Activated CD8-positive, alpha-beta memory T cell treated with anti-CD3 and anti-CD28 coated beads for 36 hours (primary cell): ENCODE results near the gene DTL. TPM values are rescaled to one million over a fixed set of nuclear protein-coding genes. Genes with fewer than 3 reads are reported as not detected.

ENCODE experiments used
- CTCF ChIA-PET: fragments of 350-600 bp; sonication (Branson Sonifier 250); formaldehyde crosslinking; loops from one replicate; lab custom pipeline; 2021; ENCODE audit warnings: antibody characterized with exemption; lab: Charles Lee
- POLR2A ChIA-PET: fragments of 350-600 bp; sonication (Branson Sonifier 250); formaldehyde crosslinking; loops from one replicate; lab custom pipeline; 2021; ENCODE audit warnings: antibody characterized with exemption; lab: Charles Lee
- total RNA-seq, 2 experiments: library from RNA; stranded (reverse); gene quantifications; one replicate each; pipeline ENCODE4 v1.2.3, GENCODE V29; 2021

The DTL gene
- total RNA-seq, 2 experiments from 2014 or later, result 89.7 to 95.0 TPM

DNA sequence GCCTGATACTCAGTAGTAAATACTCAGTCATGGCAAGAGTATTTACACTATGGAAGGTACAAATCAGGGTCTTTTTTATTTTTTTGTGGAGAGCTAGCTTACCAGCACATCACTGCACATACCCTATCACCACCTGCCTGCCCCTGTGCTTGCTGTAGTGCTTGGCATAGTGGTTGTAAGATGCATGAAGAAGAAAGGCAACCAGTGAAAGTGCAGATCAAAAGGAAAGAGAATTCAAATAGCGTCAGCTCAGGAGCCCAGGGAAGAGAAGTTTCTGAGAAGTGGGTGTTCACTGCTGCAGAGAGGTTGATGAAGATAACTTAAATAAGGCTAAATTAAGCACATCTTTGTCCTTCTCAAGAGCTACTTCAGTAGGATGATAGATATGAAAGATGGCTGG is 76.0 kb downstream of the DTL start:
- CTCF ChIA-PET, result interaction anchor here (1.6 kb wide), 1 partner anchor 68 kb away, joined by 3 read pairs; no protein-coding TSS in a partner anchor
- POLR2A ChIA-PET, result no interaction called here

DNA sequence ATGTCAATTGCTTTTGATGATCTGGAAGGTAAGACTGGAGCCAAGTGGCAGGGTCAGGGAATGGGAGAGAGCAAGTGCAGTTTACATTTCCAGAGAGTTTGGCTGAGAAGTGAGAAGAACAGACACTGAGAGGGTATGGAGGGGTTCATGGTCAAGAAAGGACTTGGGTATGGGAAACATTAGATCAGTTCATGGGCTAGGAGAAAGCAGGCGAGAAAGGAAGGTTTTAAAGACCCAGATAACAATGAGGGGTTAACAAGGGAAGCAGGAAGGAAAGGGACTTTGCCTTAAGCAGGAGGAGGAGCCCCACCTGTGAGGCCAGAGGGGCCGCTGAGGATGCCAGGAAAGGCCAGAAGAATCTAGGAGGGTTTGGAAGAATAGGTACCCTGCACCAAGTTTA is 78.2 kb downstream of the DTL start:
- ChIA-PET CTCF (no interaction called here), POLR2A (no interaction called here)

DNA sequence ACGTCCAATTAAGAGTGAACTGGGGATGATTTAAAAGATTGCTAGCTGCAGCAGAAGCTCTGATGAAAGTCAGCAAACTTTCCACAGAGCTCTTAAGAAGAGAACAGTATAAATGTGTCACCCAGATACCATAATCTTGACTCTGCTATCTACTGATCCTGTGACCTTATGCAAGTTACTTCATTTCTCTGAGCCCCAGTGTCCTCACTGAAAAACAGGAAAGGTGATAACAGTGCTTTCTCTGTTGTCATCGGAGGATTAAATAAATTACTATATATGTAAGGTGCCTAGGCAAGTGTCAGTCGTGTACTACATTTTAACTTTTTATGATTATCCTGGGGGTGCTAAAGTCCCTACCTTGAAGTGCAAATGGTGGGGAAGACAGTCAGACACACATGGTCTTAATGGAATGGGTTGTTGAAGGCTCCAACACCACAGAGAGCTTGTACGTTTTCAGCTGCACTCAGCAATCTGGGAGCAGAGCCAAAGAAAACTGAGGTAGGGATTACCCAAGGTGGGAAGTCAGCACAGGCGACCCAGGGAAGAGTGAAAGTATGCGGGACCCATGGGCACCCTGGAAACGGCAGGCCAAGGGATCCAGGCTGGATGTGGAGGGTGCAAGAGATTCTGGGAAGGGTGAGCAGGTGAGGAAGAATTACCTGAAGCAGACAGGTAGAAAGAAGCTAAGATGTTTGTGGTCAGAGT is 82.8 kb downstream of the DTL start:
- ChIA-PET CTCF (interaction anchor here (1.2 kb wide), 1 partner anchor 10 kb away, joined by 3 read pairs; no protein-coding TSS in a partner anchor), POLR2A (interaction anchor here (0.6 kb wide), 2 partner anchors 40 to 539 kb away, joined by 3 read pairs; partner anchors contain the start of gene SLC30A1)

DNA sequence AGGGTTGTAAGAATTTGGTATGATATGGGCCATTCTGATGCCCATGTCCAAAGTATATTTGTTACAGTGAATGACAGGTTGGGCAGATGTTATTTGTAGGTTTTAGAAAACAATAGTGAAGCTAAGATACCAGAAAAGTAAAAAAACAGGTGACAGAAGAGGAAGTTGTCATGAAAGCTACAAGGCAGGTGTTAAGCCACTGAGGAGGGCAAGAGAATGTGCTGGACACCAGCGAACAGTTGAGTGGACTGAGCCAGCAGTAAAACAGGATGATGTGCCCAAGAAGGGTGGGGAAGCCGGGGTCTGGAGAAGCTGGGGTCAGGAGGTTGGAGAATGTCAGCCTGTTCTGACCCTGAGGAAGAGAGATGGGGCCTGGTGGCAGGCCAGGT is 83.3 kb downstream of the DTL start:
- CTCF ChIA-PET, result interaction anchor here (1.2 kb wide), 1 partner anchor 9 kb away, joined by 3 read pairs; no protein-coding TSS in a partner anchor
- POLR2A ChIA-PET, result interaction anchor here (0.6 kb wide), 2 partner anchors 41 to 540 kb away, joined by 3 read pairs; partner anchors contain the start of gene SLC30A1

DNA sequence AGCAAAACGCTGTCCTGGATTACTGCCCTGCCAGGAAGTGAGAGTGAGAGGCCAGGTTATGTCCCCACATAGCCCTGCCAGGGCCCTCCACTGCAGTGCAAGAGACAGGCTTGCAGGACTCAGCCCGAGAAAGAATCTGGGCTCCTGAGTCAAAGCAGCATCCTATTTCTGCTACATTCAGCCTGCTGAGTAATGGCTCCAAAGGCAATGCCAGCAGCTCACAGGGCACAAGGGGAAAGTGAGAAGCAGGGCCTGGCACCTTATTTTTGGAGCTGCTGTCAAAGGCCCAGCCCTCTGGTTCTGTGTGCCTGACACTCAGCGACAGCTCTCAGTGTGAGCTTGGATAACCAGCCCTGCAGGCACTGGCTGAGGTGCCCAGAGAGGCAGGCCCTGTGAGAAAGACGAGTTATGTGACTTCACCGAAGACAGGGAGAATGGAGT is 83.9 kb downstream of the DTL start:
- ChIA-PET CTCF (no interaction called here), POLR2A (no interaction called here)

DNA sequence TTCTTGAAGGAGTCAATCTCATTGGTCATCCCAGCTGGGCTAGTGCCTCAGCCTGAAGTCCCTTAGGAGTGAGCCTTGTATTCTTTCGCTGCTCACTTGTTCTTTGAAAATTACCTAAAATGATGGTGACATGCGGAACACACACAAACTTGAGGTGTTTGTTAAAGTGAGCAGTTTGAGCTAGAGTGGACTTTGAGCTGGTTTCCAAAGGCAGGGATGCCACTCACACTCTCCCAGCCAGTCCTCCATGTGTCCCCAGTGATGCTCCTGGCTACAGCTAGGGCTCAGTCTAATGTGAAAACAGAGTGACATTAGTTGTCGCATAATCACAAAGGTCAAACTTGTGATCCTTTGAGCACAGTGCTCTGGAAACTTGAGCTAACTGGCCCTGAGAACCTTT is 84.3 kb downstream of the DTL start:
- POLR2A ChIA-PET, result no interaction called here

DNA sequence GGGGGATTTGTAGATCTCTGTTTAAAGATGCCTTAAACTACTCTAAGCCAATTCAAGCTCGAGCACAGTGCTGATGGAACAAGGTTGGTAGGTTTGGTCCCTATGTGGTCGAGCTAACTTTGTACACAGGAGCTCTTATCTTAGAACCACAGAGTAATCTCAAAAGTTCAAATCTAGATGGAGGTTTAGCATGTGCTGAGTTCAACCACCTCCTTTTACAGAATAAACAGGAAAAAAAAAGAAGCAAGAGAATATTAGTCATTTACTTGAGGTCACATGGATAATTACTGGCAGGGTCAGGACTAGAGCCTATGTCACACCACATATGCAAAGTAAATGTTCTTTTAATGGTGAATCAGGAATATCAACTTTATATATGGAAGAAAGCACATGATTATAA is 86.2 kb downstream of the DTL start:
- ChIA-PET CTCF (no interaction called here), POLR2A (interaction anchor here (0.6 kb wide), 1 partner anchor 12 kb away, joined by 7 read pairs; no protein-coding TSS in a partner anchor)

More for the DNA sequence above, 84.3 kb downstream of the DTL start:
- CTCF ChIA-PET, result no interaction called here

DNA sequence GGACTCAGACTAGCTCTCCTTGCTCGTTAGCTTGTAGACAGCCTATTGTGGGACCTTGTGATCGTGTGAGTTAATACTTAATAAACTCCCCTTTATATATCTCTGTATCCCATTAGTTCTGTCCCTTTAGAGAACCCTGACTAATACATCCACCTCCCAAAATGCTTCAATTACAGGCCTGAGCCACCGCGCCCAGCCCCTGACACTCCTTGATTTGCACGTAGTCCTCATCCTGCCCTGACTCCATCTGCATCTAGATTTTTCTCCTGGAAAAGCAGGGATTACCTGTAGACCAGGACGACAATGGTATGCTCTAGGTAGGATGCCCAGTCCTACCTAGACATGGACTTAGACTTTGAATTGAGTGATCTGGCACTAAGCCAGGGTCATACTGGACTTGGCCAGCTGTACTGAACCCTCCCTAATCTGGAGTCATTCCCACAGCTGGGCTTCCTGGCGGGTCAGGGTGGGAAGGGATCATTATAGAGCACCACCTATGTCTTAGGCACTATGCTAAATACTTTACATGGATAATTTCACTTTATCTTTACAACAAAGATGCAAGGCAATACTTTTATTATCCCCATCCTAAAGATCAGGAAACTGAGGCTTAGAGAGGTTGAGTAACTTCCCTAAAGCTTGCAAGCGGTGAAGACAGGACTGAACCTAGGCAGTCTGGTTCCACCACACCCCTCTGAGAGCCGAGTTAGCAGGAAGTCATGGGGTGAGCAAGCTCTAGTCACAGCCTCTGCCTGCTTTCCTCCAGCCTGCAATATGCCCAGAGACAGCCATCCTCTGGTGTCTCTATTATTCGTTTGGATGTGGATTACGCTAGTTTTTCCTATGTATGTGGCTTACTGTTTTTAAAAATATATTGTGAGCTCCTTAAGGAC is 89.4 kb downstream of the DTL start:
- ChIA-PET POLR2A (interaction anchor here (0.6 kb wide), 1 partner anchor 166 kb away, joined by 4 read pairs; no protein-coding TSS in a partner anchor), CTCF (interaction anchor here (1.0 kb wide), 1 partner anchor 243 kb away, joined by 3 read pairs; no protein-coding TSS in a partner anchor)

DNA sequence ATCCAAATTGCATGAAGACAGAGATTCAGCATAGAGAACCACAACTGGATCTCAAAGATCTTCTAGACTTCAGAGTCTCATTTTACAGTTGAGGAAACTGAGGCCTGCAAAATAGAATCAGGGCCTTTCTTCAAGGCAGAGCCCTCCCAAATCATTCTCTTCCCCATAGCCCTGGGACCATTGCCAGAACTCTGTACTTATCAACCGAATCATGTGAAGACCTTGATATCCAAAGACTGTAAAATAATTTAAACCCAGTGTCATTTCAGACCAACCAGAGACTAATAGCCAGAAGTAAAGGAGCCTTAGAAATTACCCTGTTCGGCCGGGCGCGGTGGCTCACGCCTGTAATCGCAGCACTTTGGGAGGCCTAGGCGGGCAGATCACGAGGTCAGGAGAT is 90.1 kb downstream of the DTL start:
- CTCF ChIA-PET, result interaction anchor here (1.0 kb wide), 1 partner anchor 242 kb away, joined by 3 read pairs; no protein-coding TSS in a partner anchor

DNA sequence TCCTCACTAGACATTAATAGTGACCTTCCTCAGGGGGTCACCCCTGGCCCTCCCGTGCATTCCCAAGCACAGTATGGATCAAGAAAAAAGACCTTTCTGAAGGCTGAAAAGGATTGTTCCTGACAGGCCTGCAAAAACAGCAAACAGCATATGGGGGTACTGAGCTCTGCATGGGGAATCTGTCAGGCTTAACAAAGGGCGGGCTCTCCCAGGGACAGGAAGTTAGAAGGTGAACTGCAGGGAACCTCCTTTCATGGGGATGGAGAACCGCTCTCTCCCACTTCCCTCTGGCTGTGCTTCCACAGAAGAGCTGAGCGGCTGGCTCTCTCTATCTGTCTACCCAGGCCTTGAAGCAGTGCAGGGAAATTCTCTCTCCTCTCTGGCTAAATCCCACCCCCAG is 91.7 kb downstream of the DTL start:
- POLR2A ChIA-PET, result interaction anchor here (0.7 kb wide), 2 partner anchors 28 to 224 kb away, joined by 6 to 7 read pairs; no protein-coding TSS in a partner anchor
- CTCF ChIA-PET, result no interaction called here

More for the DNA sequence above, 90.1 kb downstream of the DTL start:
- POLR2A ChIA-PET, result no interaction called here

DNA sequence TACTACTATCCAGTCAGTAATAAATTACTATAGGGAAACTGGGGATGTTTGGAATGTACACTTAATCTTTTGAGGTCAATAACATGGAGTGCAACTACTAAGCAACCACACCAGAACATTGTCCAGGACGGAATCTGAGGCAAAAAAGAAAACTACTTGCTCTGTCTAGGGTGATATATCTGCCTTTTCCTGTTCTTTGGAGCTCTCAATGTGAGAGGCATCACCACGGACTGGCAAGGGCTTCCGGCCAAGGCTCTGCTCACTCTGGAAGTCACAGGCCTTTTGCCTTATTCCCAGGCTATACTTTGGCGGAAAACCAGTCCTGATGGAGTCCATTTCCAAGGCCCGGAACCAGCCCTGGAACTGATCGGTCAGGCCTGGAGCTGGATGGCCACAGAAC is 94.2 kb downstream of the DTL start:
- POLR2A ChIA-PET, result no interaction called here
- CTCF ChIA-PET, result no interaction called here

DNA sequence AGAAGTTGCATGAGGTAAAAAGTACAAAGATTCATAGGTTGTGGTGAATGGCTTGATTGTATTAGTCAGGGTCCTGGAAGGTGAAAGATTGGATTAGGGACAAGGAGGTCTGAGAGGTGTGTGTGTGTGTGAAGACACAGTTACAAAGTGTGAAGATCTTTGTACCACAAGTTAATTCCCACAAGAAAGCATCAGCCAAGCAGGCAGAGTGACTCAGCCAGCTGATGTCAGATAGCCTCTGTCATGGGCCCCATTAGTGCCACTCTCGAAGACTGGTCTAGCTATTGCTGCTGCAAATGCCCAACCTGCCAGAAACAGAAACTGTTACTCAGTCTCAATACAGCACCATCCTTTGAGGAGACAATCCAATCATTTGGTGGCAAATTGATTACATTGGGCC is 96.5 kb downstream of the DTL start:
- ChIA-PET CTCF (interaction anchor here (0.7 kb wide), 1 partner anchor 323 kb away, joined by 3 read pairs; no protein-coding TSS in a partner anchor), POLR2A (no interaction called here)

DNA sequence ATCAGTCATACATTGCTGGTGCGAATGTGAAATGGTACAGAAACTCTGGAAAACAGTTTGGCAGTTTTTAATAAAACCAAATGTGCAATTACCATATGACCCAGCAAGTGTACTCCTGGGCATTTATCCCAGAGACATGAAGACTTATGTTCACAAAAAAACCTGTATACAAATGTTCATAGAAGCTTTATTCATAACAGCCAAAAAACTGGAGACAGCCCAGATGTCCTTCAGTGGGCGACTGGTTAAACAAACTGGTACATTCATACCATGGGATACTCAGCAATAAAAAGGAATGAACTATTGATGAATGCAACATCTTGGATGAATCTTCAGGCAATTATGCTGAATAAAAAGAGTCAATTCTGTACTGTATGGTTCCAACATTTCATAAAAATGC is 97.8 kb downstream of the DTL start:
- ChIA-PET POLR2A (no interaction called here), CTCF (no interaction called here)

DNA sequence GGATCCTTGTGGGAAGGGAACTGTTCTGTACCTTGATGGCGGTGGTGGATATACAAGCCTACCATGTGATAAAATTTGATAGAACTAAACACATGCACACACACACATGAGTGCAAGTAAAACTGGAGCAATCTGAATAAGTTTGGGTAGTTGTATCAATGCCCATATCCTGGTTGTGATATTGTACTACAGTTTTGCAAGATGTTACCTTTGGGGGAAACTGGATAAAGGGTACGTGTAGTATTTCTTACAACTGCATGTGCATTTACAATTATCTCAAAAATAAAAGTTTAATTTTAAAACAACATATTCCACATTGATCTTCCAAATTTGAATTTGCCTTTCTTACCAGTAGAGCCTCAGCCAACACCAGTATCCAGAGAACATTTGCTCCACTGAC is 99.6 kb downstream of the DTL start:
- ChIA-PET CTCF (no interaction called here), POLR2A (no interaction called here)

DNA sequence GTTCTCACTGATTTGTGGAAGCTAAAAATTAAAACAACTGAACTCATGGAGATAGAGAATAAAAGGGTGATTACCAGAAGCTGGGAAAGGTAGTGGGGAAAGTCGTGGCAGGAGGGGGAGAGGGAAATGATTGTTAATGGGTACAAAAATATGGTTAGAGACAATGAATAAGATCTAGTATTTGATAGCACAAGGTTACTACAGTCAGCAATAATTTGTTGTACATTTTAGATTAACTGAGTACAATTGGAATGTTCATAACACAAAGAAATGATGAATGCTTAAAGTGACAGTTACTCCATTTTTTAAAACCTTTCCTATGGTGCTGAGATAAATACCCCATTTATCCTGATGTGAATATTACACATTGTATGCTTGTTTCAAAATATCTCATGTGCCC is 102.3 kb downstream of the DTL start:
- ChIA-PET CTCF (no interaction called here), POLR2A (no interaction called here)

DNA sequence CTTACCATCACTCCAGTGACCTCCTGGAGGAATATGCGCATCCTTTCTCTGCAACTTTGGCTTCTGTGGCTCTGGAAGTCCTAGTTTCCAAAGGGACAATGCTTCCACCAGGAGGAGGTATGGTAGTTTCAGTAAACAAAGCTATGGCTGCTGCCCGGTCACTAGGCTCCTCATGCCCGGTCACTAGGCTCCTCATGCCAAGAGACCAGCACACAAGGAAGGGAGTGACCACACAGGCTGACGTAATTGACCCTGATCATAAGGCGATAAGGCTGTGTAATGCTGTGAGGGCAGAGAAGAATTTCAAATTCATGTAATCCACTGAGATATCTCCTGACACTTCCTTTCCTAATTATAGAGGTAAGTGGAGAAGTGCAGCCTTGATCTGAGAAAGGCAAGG is 102.9 kb downstream of the DTL start:
- ChIA-PET POLR2A (no interaction called here), CTCF (no interaction called here)

DNA sequence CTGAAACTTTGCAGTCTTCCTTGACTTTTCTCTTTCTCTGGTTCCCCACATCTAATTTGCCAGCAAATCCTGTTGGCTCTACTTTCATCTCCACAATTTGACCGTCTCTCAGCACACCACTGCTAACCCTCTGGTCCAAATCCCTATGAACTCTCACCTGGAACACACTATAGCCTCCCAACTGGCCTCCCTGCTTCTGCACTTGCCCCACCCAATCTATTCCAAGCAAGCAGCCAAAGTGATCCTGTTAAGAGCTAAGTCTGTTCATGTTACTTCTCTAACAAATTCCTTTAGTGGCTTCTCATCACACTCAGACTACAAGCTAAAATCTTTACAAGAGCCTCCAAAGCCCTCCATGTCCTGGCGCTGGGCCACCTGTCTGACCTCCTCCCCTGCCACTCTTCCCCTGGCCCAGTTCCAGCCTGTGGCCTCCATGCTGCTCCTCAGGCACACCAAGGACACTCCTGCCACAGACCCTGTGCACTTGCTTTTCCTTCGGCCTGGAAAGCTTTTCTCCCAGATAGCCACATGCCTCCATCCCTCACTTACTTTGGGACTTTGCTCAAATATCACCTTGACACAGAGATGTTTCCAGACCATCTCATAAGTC is 104.1 kb downstream of the DTL start:
- POLR2A ChIA-PET, result no interaction called here
- CTCF ChIA-PET, result no interaction called here

DNA sequence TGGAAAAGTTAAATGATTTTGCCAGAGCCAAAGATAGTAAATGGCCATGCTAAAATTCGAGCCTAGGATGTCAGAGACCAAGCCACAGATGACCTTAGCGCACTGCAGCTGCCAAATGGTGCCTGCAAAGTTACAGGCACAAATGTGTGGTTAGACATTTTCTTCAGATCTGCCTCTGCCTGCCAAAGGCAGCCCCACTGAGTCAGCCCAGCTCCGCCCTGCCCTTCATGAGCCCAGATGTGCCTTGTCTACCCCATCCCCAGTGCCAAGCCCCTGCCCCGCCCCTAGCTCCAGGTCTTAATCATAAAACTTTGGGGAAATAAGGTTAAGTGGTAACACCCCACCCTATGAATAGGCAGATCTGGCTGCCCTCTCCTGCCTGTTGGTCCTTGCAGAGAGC is 105.9 kb downstream of the DTL start:
- POLR2A ChIA-PET, result no interaction called here
- CTCF ChIA-PET, result interaction anchor here (0.6 kb wide), 1 partner anchor 808 kb away, joined by 3 read pairs; no protein-coding TSS in a partner anchor

DNA sequence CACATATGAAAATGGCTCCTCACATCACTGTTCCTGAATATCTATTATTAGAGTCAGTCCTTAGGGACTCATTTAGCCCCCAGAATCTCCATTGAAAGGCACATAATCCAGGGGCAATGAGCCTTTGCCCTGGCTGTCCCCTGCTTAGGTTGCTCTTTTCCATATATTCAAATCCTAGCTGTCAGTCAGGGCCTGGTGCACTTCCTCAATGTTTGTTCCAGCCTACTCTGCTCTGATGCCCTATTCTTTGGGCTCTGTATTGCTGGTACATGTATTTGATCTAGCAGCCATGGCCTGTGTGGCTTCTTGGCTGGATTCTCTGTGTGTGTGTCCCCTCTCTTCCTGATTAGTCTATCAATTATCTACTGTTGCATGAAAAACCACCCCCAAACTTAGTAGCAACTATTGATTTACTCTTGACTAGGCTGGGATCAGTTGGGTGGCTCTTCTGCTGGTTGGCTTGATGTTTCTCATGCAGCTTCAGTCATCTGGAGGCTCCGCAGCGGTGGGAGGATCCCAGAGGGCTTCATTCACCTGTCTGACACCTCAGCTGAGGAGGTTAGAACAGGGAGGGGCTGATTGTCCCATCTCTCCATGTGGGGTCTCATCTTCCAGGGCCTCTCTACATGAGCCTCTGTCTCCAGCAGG is 107.5 kb downstream of the DTL start:
- ChIA-PET POLR2A (no interaction called here), CTCF (no interaction called here)
